Activated T-cell treated with anti-CD3 and anti-CD28 coated beads, Interleukin-2, amount 50 U/mL, for 24 hours (primary cell): ENCODE results near the gene RELL1.

Source experiments
- DNase-seq: peaks from one replicate; pipeline ENCODE4 v3.0.0-alpha.2; 2020
- H3K27ac Mint-ChIP-seq: 2 replicates; pipeline ENCODE4 v1.8.0; 2020; ENCODE audit warnings: mild to moderate bottlenecking, mixed read lengths
- H3K27me3 Mint-ChIP-seq: 2 replicates; pipeline ENCODE4 v1.8.0; 2020; ENCODE audit warnings: mixed read lengths
- H3K36me3 Mint-ChIP-seq: 2 replicates; pipeline ENCODE4 v1.8.0; 2020; ENCODE audit warnings: low read depth, mixed read lengths
- H3K4me1 Mint-ChIP-seq: 2 replicates; pipeline ENCODE4 v1.8.0; 2020; ENCODE audit warnings: low read depth, mixed read lengths
- H3K4me3 Mint-ChIP-seq: 2 replicates; pipeline ENCODE4 v1.8.0; 2020; ENCODE audit warnings: mild to moderate bottlenecking, moderate library complexity, mixed read lengths
- H3K9me3 Mint-ChIP-seq: 2 replicates; pipeline ENCODE4 v1.8.0; 2020; ENCODE audit warnings: mixed read lengths

RELL1 gene

GRCh38 chr4:37646247-37646646 lies 39.9 kb downstream of the RELL1 start:
- no peak for DNase-seq
- H3K9me3 Mint-ChIP-seq: no peaks in the 10 kb centered on the region
- H3K27me3 Mint-ChIP-seq: no peaks in the 10 kb centered on the region
- H3K4me3 Mint-ChIP-seq: no peak overlapping the region
- H3K4me1 Mint-ChIP-seq: peaks cover 15% of the 10 kb centered on the region
- peaks cover 70% of the 10 kb centered on the region for H3K36me3 Mint-ChIP-seq
- no peak overlapping the region for H3K27ac Mint-ChIP-seq

- peaks cover 69% of the 10 kb centered on the region for H3K36me3 Mint-ChIP-seq
- no peak overlapping the region for H3K4me3 Mint-ChIP-seq
- H3K9me3 Mint-ChIP-seq: no peaks in the 10 kb centered on the region
- no peaks in the 10 kb centered on the region for H3K27me3 Mint-ChIP-seq
- peaks cover 15% of the 10 kb centered on the region for H3K4me1 Mint-ChIP-seq
- no peak for DNase-seq
- no peak overlapping the region for H3K27ac Mint-ChIP-seq
Observed at GRCh38 chr4:37645736-37646135, 40.4 kb downstream of the RELL1 start.

GRCh38 chr4:37644962-37645361 lies 41.2 kb downstream of the RELL1 start:
- H3K36me3 Mint-ChIP-seq: peaks cover 66% of the 10 kb centered on the region

GRCh38 chr4:37641886-37642849 lies 44.0 kb downstream of the RELL1 start:
- no peak overlapping the region for H3K4me3 Mint-ChIP-seq
- peak overlapping the region; percentile 28 for H3K27ac Mint-ChIP-seq
- H3K4me1 Mint-ChIP-seq: peaks cover 1% of the 10 kb centered on the region
- no peaks in the 10 kb centered on the region for H3K27me3 Mint-ChIP-seq
- H3K36me3 Mint-ChIP-seq: peaks cover 55% of the 10 kb centered on the region
- no peaks in the 10 kb centered on the region for H3K9me3 Mint-ChIP-seq
- DNase-seq: no peak

More at GRCh38 chr4:37644962-37645361, 41.2 kb downstream of the RELL1 start:
- DNase-seq: no peak
- Mint-ChIP-seq H3K4me3 (no peak overlapping the region), H3K9me3 (no peaks in the 10 kb centered on the region), H3K27me3 (no peaks in the 10 kb centered on the region), H3K27ac (no peak overlapping the region), H3K4me1 (peaks cover 12% of the 10 kb centered on the region)

- H3K9me3 Mint-ChIP-seq: no peaks in the 10 kb centered on the region
- no peak for DNase-seq
- H3K4me1 Mint-ChIP-seq: peaks cover 1% of the 10 kb centered on the region
- no peaks in the 10 kb centered on the region for H3K27me3 Mint-ChIP-seq
- no peak overlapping the region for H3K27ac Mint-ChIP-seq
- H3K4me3 Mint-ChIP-seq: no peak overlapping the region
- H3K36me3 Mint-ChIP-seq: peaks cover 52% of the 10 kb centered on the region
Observed at GRCh38 chr4:37641352-37641751, 44.8 kb downstream of the RELL1 start.

- Mint-ChIP-seq H3K27ac (no peak overlapping the region), H3K4me3 (no peak overlapping the region)
Observed at GRCh38 chr4:37639551-37640285, 46.5 kb downstream of the RELL1 start.

GRCh38 chr4:37635155-37635554 lies 51.0 kb downstream of the RELL1 start:
- Mint-ChIP-seq H3K36me3 (peaks cover 63% of the 10 kb centered on the region), H3K4me3 (no peak overlapping the region), H3K9me3 (no peaks in the 10 kb centered on the region), H3K27me3 (no peaks in the 10 kb centered on the region), H3K27ac (no peak overlapping the region), H3K4me1 (no peaks in the 10 kb centered on the region)
- DNase-seq: no peak

More at GRCh38 chr4:37639551-37640285, 46.5 kb downstream of the RELL1 start:
- DNase-seq: no peak
- no peaks in the 10 kb centered on the region for H3K27me3 Mint-ChIP-seq
- peaks cover 1% of the 10 kb centered on the region for H3K4me1 Mint-ChIP-seq
- H3K36me3 Mint-ChIP-seq: peaks cover 45% of the 10 kb centered on the region
- H3K9me3 Mint-ChIP-seq: no peaks in the 10 kb centered on the region

- no peak for DNase-seq
- H3K4me1 Mint-ChIP-seq: no peaks in the 10 kb centered on the region
- no peaks in the 10 kb centered on the region for H3K9me3 Mint-ChIP-seq
- H3K27ac Mint-ChIP-seq: peak overlapping the region; percentile 5
- peaks cover 72% of the 10 kb centered on the region for H3K36me3 Mint-ChIP-seq
- H3K27me3 Mint-ChIP-seq: no peaks in the 10 kb centered on the region
- no peak overlapping the region for H3K4me3 Mint-ChIP-seq
Observed at GRCh38 chr4:37634180-37634579, 52.0 kb downstream of the RELL1 start.

GRCh38 chr4:37632836-37633235 lies 53.3 kb downstream of the RELL1 start:
- Mint-ChIP-seq H3K4me1 (no peaks in the 10 kb centered on the region), H3K27ac (no peak overlapping the region), H3K27me3 (no peaks in the 10 kb centered on the region), H3K4me3 (no peak overlapping the region), H3K9me3 (no peaks in the 10 kb centered on the region), H3K36me3 (peaks cover 78% of the 10 kb centered on the region)
- DNase-seq: no peak

GRCh38 chr4:37631551-37631950 lies 54.6 kb downstream of the RELL1 start:
- no peak overlapping the region for H3K27ac Mint-ChIP-seq
- peaks cover 79% of the 10 kb centered on the region for H3K36me3 Mint-ChIP-seq
- no peaks in the 10 kb centered on the region for H3K9me3 Mint-ChIP-seq
- no peaks in the 10 kb centered on the region for H3K4me1 Mint-ChIP-seq
- H3K27me3 Mint-ChIP-seq: no peaks in the 10 kb centered on the region
- DNase-seq: no peak
- H3K4me3 Mint-ChIP-seq: no peak overlapping the region

- DNase-seq: no peak
- H3K27me3 Mint-ChIP-seq: no peaks in the 10 kb centered on the region
- H3K9me3 Mint-ChIP-seq: no peaks in the 10 kb centered on the region
- H3K27ac Mint-ChIP-seq: no peak overlapping the region
- no peaks in the 10 kb centered on the region for H3K4me1 Mint-ChIP-seq
- H3K4me3 Mint-ChIP-seq: no peak overlapping the region
- peaks cover 81% of the 10 kb centered on the region for H3K36me3 Mint-ChIP-seq
Observed at GRCh38 chr4:37629713-37630112, 56.5 kb downstream of the RELL1 start.

GRCh38 chr4:37628977-37629609 lies 57.1 kb downstream of the RELL1 start:
- Mint-ChIP-seq H3K36me3 (peaks cover 77% of the 10 kb centered on the region), H3K27ac (no peak overlapping the region), H3K4me1 (no peaks in the 10 kb centered on the region), H3K4me3 (no peak overlapping the region), H3K9me3 (no peaks in the 10 kb centered on the region), H3K27me3 (no peaks in the 10 kb centered on the region)
- DNase-seq: no peak

- Mint-ChIP-seq H3K4me1 (no peaks in the 10 kb centered on the region), H3K9me3 (no peaks in the 10 kb centered on the region), H3K27ac (no peak overlapping the region), H3K27me3 (no peaks in the 10 kb centered on the region), H3K36me3 (peaks cover 80% of the 10 kb centered on the region), H3K4me3 (no peak overlapping the region)
- no peak for DNase-seq
Observed at GRCh38 chr4:37627263-37627662, 58.9 kb downstream of the RELL1 start.

GRCh38 chr4:37625499-37625898 lies 60.7 kb downstream of the RELL1 start:
- Mint-ChIP-seq H3K27ac (no peak overlapping the region), H3K4me1 (no peaks in the 10 kb centered on the region), H3K9me3 (no peaks in the 10 kb centered on the region), H3K27me3 (no peaks in the 10 kb centered on the region), H3K4me3 (no peak overlapping the region), H3K36me3 (peaks cover 74% of the 10 kb centered on the region)
- DNase-seq: no peak
